ENCODE data around the gene ADAM8.
"Not testable (repeated sequence)": the region's sequence is repeated elsewhere in the genome, so short reads cannot be mapped to it uniquely, and the experiment has no call there.

Gene ADAM8

DNA sequence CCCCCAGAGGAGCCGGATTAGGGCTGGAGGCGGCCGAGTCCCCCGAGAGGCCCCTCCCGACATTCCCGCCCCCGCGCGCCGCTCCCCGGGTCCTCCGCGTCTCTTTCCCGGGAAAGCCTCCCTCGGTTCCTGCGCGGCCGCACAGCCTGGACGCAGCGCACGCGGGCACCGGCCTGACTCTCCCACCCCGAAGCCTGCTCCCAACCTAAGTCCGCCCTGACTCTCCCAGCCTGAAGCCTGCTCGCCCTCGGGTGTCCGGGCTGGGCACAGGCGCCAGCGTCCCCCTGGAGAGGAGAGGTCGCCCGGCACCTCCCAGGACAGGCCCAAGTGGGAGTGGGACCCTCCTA, 39.5 kb downstream of the ADAM8 start:
- TF ChIP-seq CTCF (IDR thresholded peaks at IDR 0.05; ENCODE audit: borderline replicate concordance, insufficient read depth, low read depth, low read length), result no peak
- H3K4me3 ChIP-seq (ENCODE audit: low read depth, low read length), result no peak overlapping the region

- no peak for TF ChIP-seq CTCF (IDR thresholded peaks at IDR 0.05; ENCODE audit: borderline replicate concordance, insufficient read depth, low read depth, low read length)
- no peak overlapping the region for H3K4me3 ChIP-seq (ENCODE audit: low read depth, low read length)
These were observed 40.0 kb downstream of the ADAM8 start for GRCh38 chr10:133236401-133237240.

- no peak for TF ChIP-seq CTCF (IDR thresholded peaks at IDR 0.05; ENCODE audit: borderline replicate concordance, insufficient read depth, low read depth, low read length)
- no peak overlapping the region for H3K4me3 ChIP-seq (ENCODE audit: low read depth, low read length)
These were observed 40.7 kb downstream of the ADAM8 start for GRCh38 chr10:133235932-133236331.

DNA sequence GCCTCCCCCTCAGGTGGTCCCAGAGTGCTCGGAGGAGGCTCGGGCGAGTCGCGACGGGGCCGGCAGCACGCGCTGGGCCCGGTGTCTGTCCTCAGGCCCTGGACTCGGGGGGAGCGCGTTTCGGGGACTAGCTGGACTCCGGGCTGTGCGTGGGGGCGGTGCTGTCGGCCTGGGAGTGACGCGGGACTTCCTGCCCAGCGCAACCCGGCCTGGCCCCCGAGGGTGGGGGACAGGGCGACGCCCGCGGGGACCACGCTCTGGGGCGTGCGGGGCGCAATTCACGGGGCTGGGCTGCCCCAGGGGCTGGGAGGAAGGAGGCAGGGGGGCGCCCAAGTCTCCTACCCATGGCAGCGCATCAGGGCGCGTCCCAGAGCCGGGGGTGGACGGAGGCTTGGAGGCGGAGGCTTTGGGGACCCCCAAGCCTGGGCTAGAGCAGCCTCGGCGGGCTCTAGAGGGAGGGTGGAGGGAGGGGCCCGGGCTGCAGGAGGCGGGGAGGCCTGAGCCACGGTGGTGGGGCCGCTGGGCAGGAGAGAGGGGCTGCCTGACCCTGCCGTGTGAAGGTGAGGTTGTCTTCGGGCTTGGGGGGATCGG, 41.3 kb downstream of the ADAM8 start:
- no peak overlapping the region for H3K4me3 ChIP-seq (ENCODE audit: low read depth, low read length)
- TF ChIP-seq CTCF (IDR thresholded peaks at IDR 0.05; ENCODE audit: borderline replicate concordance, insufficient read depth, low read depth, low read length), result no peak

- not testable (repeated sequence) for H3K4me3 ChIP-seq (ENCODE audit: low read depth, low read length)
These were observed 41.9 kb downstream of the ADAM8 start for GRCh38 chr10:133234796-133235195.

DNA sequence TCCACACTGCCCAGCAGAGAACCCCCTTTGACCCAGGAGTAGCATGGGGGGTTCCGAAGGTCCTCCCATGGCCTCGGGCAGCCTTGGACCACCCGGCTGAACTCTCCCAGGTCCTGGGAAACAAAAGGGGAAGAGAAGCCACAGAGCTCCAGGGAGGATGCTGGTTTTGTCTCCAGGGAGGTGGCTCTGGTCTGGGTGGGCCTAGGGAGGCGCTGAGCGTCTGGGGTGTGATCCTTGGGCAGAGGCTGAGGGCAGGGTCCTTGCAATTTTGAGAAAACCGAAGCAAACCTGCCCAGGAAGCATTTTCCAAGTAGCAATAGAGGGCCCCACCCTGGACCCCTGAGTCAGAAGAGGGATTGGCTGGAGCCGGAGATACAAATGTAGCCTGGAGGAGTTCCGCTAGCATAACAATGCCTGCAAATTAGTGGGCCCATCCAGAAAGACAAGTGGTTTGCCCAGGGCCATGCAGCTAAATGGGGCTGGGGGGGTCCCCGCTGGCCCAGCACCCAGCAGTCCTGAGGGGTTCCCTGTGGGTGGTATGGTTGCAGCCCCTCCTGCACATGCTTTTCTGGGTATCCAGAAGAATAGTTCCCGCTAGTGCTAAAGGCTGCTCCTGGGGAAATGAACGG, 44.6 kb downstream of the ADAM8 start:
- TF ChIP-seq CTCF (IDR thresholded peaks at IDR 0.05; ENCODE audit: borderline replicate concordance, insufficient read depth, low read depth, low read length), result no peak
- no peak overlapping the region for H3K4me3 ChIP-seq (ENCODE audit: low read depth, low read length)

DNA sequence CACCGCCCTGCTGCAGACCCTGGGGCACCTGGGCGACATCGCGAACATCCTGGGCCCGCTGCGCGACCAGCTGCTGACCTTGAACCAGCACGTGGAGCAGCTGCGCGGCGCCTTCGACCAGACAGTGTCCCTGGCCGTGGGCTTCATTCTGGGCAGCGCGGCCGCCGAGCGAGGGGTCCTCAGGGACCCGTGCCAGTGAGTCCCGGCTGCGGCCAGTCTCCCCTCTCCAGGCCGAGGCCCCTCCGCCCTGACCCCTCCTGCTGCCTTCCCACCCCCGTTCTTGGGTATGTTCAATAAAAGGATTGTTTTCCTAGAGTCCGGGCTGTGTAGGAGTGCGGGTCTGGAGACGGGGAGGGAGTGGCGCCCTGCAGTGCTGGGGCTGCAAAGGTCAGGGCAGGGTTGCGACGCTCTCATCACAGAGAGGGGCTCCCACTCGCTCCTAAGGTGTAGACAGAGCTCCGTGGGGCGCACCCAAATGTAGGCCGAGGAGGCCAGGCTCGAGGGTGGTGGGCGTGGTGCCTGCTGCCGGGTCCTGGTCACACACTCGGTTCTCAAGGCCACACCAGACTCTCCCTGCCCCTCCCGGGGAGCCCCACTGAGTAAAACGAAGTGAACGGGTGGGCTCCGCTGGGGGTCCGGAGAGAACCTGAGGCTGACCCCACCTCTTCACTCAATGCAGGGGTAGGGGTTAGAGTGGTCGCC, 45.3 kb downstream of the ADAM8 start:
- TF ChIP-seq CTCF (IDR thresholded peaks at IDR 0.05; ENCODE audit: borderline replicate concordance, insufficient read depth, low read depth, low read length), result no peak
- H3K4me3 ChIP-seq (ENCODE audit: low read depth, low read length), result no peak overlapping the region

All from GM12875 (cell line).